GM12873 (cell line): ENCODE data around the gene KRT83.
A peak's percentile ranks its signal among the peaks of the same experiment; 100 is the strongest.

ENCODE experiments used
- TF ChIP-seq, protein P1 (sequence below): IDR thresholded peaks from 2 replicates; pipeline ENCODE4 v1.5.1; 2012; ENCODE audit warnings: low read depth, mild to moderate bottlenecking, moderate library complexity, low read length, control low read depth; ENCODE audit not compliant: insufficient read depth; ENCODE audit errors: missing control alignments

KRT83 gene

DNA sequence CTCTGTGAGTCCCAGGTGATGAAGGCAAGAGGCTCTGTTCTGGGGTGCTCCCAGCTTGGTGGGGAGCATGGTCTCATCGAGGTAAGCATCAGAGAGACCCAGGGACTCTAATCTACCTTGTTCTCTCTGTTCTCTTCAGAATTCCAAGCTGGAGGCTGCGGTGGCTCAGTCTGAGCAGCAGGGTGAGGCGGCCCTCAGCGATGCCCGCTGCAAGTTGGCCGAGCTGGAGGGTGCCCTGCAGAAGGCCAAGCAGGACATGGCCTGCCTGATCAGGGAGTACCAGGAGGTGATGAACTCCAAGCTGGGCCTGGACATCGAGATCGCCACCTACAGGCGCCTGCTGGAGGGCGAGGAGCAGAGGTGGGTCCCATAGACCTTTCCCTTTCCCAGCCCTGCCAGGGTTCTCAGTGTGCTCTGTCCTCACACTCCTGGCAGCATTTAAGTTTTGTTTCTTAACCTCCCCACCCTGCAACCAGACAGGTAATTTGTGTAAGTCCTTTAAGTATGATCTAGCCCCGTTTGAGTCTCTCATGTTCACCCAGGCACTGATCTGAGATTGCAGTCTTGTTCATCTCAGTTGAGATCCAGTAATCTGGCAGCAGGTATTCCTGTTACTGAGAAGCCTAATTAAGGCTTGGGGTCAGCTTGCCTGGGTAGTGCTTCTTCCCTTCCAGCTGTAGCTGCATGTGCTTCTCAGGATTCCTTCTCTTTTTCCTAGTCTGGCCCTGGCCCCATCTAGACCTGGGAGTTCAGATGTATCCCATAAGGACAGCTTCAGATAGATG, 15.1 kb downstream of the KRT83 start:
- TF ChIP-seq, protein P1, sequence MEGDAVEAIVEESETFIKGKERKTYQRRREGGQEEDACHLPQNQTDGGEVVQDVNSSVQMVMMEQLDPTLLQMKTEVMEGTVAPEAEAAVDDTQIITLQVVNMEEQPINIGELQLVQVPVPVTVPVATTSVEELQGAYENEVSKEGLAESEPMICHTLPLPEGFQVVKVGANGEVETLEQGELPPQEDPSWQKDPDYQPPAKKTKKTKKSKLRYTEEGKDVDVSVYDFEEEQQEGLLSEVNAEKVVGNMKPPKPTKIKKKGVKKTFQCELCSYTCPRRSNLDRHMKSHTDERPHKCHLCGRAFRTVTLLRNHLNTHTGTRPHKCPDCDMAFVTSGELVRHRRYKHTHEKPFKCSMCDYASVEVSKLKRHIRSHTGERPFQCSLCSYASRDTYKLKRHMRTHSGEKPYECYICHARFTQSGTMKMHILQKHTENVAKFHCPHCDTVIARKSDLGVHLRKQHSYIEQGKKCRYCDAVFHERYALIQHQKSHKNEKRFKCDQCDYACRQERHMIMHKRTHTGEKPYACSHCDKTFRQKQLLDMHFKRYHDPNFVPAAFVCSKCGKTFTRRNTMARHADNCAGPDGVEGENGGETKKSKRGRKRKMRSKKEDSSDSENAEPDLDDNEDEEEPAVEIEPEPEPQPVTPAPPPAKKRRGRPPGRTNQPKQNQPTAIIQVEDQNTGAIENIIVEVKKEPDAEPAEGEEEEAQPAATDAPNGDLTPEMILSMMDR = peak; percentile 44

DNA sequence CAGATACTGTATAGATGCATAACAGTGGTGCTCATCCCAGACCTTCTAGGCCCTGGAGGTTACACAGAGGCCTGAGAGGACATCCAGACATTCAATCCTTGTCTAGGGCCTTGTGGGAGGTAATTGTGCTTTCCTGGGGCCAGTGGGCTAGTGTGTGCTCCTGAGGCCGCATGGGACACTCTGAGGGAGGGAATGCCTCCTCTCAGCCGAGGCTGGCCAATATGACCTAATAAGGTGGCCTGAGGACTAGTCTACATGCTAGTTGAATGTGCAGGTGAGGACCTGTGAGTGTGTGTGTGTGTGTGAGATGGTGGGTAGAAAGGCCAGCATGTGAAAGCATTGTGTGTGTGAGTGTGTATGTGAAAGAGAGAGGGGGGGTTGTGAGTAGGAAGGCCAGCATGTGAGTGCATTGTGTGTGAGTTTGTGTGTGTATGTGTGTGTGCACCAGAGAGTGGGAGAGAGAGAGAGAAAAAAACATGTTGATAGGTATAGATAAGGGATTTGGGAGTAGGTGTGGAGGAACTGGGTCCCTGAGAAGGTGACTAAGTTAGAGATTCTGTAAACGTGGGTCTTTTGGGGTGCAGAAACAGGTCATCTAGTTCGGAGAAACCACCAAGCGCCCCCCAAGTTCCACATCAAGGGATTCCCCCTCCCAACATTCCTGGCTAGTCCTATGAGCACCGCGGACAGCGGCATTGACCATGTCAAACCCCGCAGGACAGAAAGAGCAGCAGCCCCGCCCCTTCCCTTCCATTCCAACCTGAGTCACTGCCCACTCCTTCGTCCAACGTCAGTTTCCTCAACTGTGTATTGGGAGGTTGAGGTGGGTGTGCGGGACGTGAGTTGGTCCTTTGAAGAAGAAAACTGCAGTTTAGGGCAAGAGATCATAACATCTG, 20.2 kb downstream of the KRT83 start:
- TF ChIP-seq, protein P1 = no peak

DNA sequence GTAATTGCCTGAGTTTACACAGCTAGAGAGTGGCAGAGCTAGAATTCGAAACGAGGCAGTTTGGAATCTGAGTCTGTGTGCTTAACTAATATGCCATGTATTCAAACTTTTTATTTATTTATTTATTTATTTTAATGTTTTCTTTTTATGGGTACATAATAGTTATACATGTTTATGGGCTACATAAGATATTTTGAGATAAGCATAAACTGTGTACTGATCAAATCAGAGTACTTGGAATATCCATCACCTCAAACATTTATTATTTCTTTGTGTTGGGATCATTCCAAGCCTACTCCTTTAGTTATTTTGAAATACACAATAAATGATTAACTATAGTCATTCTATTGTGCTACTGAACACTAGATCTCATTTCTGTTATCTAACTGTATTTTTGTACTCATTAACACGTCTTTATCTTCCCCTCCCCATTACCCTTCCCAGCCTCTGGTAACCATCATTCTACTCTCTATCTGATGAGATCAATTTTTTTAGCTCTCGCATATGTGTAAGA, 22.5 kb downstream of the KRT83 start:
- TF ChIP-seq, protein P1 = no peak

DNA sequence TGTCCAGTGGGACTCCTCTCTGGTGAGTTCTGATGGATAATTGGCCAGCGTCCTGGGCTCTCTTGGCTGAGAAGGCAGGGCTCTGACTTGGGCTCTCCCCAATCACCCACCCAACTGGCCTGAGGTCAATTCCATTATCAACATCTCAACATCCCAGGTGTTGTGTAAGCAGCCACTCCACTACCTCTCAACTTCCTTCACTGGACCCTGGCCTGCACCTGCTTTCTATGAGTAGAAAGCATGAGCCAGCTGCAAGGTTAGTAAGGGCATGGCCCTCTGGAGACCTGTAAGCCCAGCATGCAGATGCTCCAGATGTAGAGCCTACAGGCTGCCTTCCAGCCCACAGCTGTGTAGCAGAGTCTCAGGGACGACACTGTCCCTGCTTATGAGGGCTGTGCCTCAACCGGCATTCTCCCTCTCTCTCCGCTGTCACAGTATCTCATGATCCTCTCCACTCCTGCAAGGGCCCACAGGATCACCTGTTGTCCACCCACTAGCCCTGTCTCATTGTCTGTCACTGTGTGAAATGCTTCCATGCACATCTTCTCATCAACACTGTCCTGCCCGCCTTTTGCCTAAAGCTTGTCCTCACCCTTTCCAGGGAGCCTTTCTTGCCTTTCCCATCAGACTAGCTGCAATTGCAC, 24.5 kb downstream of the KRT83 start:
- TF ChIP-seq, protein P1 = no peak

DNA sequence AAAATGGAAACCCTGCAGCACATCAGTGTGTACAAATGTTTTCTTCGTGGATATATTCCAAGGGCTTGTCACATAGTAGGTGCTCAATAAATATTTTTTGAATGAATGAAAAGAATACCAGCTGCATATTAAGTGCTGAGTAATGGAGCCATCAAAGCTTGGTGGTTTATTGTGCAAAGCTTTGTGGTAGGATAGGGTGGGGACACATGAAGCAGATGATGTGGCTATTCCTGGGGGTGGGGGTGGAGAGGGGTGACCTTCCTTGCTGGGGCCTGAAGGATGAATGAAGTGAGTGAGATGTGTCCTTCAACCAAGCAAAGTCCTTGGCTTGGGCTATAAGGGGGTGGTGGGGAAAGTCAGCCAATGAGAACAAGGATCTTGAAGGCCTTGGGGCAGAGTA, 25.5 kb downstream of the KRT83 start:
- TF ChIP-seq, protein P1 = no peak

DNA sequence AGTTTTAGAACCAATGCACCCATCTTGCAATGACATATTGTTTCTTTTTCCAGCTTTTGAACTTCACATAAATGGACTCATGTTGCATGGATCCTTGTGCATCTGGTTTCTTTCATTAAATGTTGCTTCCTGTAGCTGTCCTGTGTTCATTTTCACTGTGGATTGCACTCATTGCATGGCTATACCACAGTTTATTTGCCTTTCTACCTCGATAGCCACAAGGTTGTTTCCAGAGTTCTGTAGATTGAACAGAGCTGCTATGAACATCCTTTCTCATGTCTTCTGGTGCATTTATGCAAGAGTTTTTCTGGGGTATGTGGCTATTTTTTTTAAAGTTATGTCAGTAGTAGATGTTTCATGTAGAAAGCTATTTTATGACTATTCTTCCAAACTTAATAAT, 26.4 kb downstream of the KRT83 start:
- TF ChIP-seq, protein P1 = no peak
